Muscle of arm (tissue), 12 donors: Measurements from ENCODE around the gene EZH1. TPM values are rescaled to one million over a fixed set of nuclear protein-coding genes. Genes with fewer than 3 reads are reported as not detected.
A peak's percentile ranks its signal among the peaks of the same experiment; 100 is the strongest.

Source experiments
- DNase-seq: peaks from one replicate; pipeline ENCODE4 v3.0.0-alpha.2; 2013
- polyA plus RNA-seq, 12 donors: library from polyadenylated mRNA; unstranded; fragments of 120-200 nt; gene quantifications; one replicate each; pipeline ENCODE4 v1.2.1, GENCODE V29; 2013; ENCODE audit not compliant: insufficient read length in 12 of 12

The EZH1 gene
- polyA plus RNA-seq, 12 donors, result 15.0 to 33.7 (median 22.3) TPM; not detected in 1

DNA sequence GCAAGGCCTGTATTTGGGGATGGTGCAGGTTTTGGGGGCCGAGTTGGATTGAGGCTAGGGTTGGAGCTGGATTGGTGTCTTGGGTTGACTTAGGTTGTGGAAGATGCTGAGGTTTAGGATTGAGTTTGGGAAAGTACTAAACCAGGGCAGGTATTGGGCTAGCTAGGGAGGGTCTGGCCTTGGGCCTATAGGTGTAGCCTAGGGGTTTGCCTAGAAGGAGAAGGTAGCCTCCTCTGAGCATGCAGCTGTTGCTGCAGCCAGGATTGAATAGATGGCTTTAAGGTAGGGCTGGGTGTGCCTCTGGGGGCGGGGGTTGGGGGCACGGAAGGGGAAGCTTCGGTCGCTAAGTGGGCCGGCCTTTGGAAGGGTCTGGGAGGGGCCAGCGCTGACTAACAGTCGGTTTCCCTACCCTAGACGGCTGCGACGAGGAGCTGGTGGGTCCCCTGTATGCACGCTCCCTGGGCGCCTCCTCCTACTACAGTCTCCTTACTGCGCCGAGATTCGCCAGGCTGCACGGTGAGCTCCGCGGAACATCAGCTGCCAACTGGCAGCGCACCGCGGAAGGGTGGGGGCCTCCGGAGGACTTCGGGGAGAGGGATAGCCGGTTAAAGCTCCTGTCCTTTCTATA, 61.3 kb downstream of the EZH1 start:
- DNase-seq, result peak; percentile 35

DNA sequence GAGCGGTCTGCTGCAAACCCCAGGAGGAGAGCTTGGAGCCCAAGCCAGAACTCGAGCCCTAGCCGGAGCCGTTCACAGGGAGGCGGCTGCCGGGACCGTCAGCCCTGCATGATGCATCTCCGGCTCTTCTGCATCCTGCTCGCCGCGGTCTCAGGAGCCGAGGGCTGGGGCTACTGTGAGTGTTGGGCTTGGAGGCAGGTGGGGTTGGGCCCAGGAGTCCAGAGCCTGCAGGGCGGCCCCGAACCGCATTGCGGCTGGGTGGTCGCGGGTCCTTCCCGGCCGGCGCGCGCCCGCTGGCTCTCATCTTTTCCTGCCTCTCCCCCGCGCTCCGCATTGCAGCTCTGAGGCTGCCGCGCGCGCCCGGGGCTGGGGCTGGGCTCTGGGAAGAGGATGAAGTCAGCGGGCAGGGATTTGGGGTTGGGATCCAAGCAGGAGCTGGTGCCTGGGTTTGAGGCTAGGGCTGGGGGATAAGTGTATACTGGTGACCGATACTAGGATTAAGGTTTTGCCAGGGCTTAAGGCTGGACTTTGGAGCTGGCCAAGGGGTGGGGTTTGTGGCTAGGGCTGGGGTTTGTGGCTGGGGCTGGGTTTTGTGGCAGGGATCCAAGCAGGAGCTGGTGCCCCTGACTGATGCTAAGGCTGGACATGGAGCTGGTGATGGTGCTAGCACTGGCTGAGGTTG, 62.0 kb downstream of the EZH1 start:
- DNase-seq, result peak; percentile 67

- DNase-seq, result peak; percentile 78
Measured at GRCh38 chr17:42681976-42682721, 62.7 kb downstream of the EZH1 start, which contains the start of gene CNTNAP1. Gene CNTNAP1 (plus strand): TSS chr17:42682531. CDS start chr17:42682830, 299 bp downstream.

DNA sequence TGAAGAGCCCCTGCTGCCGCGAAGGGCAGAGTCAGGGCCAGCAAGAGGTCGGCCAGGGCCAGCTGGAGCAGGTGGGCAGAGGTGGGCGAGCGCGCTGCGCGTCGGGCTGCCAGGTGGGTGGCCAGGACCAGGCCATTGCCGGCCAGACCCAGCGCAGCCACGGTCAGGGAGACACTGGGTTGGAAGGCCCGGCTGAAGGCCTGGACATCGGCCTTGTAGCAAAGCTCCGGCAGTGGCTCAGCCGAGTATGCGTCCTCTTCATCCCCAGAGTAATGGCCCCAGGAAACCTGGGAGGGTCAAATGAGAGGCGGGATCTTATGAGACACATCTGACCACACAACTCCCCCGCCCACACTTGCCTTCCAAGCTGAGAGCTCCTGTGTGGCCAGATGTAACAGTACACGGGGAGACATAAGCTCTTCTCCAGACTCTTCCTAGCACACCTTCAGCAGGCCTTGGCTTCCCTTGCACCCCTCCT, 64.5 kb downstream of the EZH1 start:
- DNase-seq, result no peak

- peak; percentile 79 for DNase-seq
Measured at GRCh38 chr17:42679492-42680330, 65.1 kb downstream of the EZH1 start.

- peak; percentile 38 for DNase-seq
Measured at GRCh38 chr17:42678951-42679491, 65.8 kb downstream of the EZH1 start.

DNA sequence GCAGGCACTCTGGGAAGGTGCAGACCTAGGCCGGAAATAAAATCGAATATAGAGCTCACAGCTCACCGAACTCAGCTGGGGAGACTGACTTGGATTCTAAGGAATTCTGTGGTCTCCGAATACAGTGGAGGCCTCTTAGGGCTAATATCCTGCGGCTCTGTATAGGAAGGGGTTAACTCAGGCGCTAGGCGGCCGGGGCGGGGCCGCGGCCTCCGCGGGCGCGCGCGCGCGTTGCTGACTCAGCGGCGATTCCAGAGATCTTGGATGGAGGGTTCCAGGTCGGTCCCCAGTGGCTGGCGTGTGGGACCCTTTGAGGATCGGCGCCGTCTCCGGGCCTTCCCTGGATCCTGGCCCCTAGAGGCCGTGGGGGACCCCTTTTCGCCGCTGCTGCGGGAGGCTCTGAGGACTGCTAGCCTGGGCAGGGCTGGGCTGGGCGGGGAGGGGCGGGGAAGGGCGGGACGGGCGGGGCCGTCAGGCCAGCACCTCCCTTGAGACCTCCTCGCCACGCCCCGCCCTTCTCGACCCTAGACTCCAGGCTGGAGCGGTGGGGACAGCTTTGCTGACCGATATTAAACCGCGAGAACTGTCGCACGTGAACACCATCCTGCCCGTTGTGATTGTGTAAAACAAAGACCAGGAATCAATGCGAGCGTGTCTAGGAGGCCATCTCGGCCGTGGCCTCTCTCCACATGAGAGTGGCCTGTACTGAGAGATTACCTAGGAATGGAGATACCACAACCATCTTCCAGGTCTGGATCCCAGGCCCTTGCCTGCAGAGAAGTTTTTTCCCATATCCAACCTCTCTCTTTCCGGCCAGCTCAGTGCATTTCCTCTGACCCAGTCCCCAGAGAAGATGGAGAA, 66.7 kb downstream of the EZH1 start:
- peak; percentile 85 for DNase-seq

- DNase-seq, result peak; percentile 100
Measured at GRCh38 chr17:42677012-42677857, 67.6 kb downstream of the EZH1 start.

GRCh38 chr17:42676424-42677011, 68.3 kb downstream of the EZH1 start, which contains the start of gene PLEKHH3:
Gene PLEKHH3 (minus strand): TSS chr17:42676994. CDS start chr17:42676563, 431 bp downstream.
- no peak for DNase-seq

- DNase-seq, result no peak
Measured at GRCh38 chr17:42675965-42676423, 68.8 kb downstream of the EZH1 start.

DNA sequence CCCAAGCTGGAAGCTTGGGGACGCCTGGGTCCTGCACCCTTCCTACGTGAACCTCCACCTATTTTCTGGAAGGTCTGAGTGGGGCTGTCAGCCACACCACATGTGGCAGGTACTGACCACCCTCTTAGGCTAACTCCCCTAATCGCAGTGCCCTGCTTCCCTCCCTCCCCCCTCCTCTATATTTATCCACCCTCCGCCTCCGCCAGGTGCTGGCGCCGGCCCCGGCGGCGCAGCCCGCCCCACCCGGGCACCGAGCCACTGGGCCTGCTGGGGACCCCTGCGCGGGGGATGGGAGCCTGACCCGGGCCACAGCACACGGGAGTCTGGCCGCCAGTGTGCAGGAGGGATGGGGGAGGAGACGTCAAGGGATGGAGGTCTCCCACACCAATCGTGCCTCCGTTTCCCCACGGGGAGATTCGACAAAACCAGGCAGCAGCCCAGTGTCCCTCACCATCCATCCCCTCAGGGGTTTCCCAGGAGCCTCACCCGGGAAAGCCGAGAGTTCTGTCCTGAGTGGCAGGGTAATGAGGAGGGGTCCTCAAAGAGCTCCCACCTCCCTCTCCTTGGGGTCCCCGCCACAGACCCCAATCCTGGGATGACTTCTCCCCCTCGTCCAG, 69.4 kb downstream of the EZH1 start:
- no peak for DNase-seq

- no peak for DNase-seq
Measured at GRCh38 chr17:42674755-42675347, 70.0 kb downstream of the EZH1 start.

- DNase-seq, result no peak
Measured at GRCh38 chr17:42673885-42674754, 70.7 kb downstream of the EZH1 start.

GRCh38 chr17:42673266-42673884, 71.5 kb downstream of the EZH1 start:
- no peak for DNase-seq

DNA sequence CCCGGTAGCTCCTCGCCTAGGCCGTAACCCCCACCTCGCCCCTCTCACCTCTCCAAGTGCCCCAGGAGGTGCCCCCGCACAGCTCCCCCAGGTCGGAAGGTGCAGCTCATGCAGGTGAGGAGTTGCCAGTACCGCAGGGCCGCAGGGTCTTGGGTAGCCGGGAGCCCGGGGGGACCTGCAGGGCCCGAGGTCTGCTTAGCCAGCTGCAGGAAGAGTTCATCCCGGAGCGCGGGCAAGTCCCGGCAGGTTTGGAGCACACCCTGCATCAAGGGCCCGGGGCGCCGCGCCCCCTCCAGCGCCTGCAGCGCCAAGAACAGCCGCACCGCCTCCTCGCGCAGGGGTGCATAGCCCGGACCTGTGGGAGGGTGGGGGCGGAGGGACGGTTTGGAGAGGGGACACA, 72.8 kb downstream of the EZH1 start:
- no peak for DNase-seq
